Measurements from ENCODE around the gene CDH8.
"Not testable (repeated sequence)": the region's sequence is repeated elsewhere in the genome, so short reads cannot be mapped to it uniquely, and the experiment has no call there.

The CDH8 gene

GRCh38 chr16:61957075-61957855 lies 79.0 kb downstream of the CDH8 start:
- DNase-seq: no peak
- intact Hi-C loops (cut with DNase I): no loop called here

GRCh38 chr16:61952841-61953240 lies 83.4 kb downstream of the CDH8 start:
- DNase-seq: peak in 3 of 42 donors; percentile 31 to 45 (median 42)
- intact Hi-C loops (cut with DNase I): no loop called here

GRCh38 chr16:61948414-61948813 lies 87.8 kb downstream of the CDH8 start:
- intact Hi-C loops (cut with DNase I): no loop called here
- DNase-seq: no peak

GRCh38 chr16:61946019-61946418 lies 90.2 kb downstream of the CDH8 start:
- no peak for DNase-seq
- intact Hi-C loops (cut with DNase I): no loop called here

GRCh38 chr16:61945511-61945910 lies 90.7 kb downstream of the CDH8 start:
- no peak for DNase-seq
- intact Hi-C loops (cut with DNase I): no loop called here

- intact Hi-C loops (cut with DNase I): no loop called here
- DNase-seq: no peak
Measured at GRCh38 chr16:61944004-61944403, 92.2 kb downstream of the CDH8 start.

GRCh38 chr16:61940611-61941010 lies 95.6 kb downstream of the CDH8 start:
- peak in 5 of 42 donors; percentile 7 to 24 (median 17) for DNase-seq
- intact Hi-C loops (cut with DNase I): no loop called here

GRCh38 chr16:61937646-61938045 lies 98.6 kb downstream of the CDH8 start:
- intact Hi-C loops (cut with DNase I): loop anchor here (10.0 kb wide), 1 partner anchor 97 kb away; the partner anchor contains the start of gene CDH8
- no peak for DNase-seq

- peak in 29 of 42 donors; percentile 15 to 79 (median 39) for DNase-seq
- intact Hi-C loops (cut with DNase I): loop anchor here (10.0 kb wide), 1 partner anchor 98 kb away; the partner anchor contains the start of gene CDH8
Measured at GRCh38 chr16:61936522-61936921, 99.7 kb downstream of the CDH8 start.

GRCh38 chr16:61934601-61935000 lies 101.6 kb downstream of the CDH8 start:
- intact Hi-C loops (cut with DNase I): loop anchor here (10.0 kb wide), 1 partner anchor 100 kb away; the partner anchor contains the start of gene CDH8
- DNase-seq: no peak

- intact Hi-C loops (cut with DNase I): loop anchor here (10.0 kb wide), 1 partner anchor 105 kb away; the partner anchor contains the start of gene CDH8
- no peak for DNase-seq
Measured at GRCh38 chr16:61929776-61930175, 106.5 kb downstream of the CDH8 start.

- intact Hi-C loops (cut with DNase I): no loop called here
Measured at GRCh38 chr16:61926766-61927165, 109.5 kb downstream of the CDH8 start.

GRCh38 chr16:61923629-61924028 lies 112.6 kb downstream of the CDH8 start:
- intact Hi-C loops (cut with DNase I): no loop called here
- no peak for DNase-seq

More at GRCh38 chr16:61926766-61927165, 109.5 kb downstream of the CDH8 start:
- DNase-seq: peak in 2 of 42 donors; percentile 7 to 32

GRCh38 chr16:61921373-61921772 lies 114.9 kb downstream of the CDH8 start:
- intact Hi-C loops (cut with DNase I): no loop called here
- DNase-seq: no peak

- intact Hi-C loops (cut with DNase I): not testable (repeated sequence)
- DNase-seq: peak in 4 of 42 donors; percentile 22 to 58 (median 26)
Measured at GRCh38 chr16:61917865-61918826, 118.1 kb downstream of the CDH8 start.

GRCh38 chr16:61915569-61915968 lies 120.7 kb downstream of the CDH8 start:
- intact Hi-C loops (cut with DNase I): no loop called here
- DNase-seq: no peak

GRCh38 chr16:61909074-61909473 lies 127.2 kb downstream of the CDH8 start:
- no peak for DNase-seq
- intact Hi-C loops (cut with DNase I): no loop called here

GRCh38 chr16:61908426-61908825 lies 127.8 kb downstream of the CDH8 start:
- intact Hi-C loops (cut with DNase I): no loop called here
- DNase-seq: peak in 1 of 42 donors; percentile 10

GRCh38 chr16:61901689-61902088 lies 134.5 kb downstream of the CDH8 start:
- no peak for DNase-seq

GRCh38 chr16:61900482-61900881 lies 135.8 kb downstream of the CDH8 start:
- no peak for DNase-seq
- intact Hi-C loops (cut with DNase I): no loop called here

More at GRCh38 chr16:61901689-61902088, 134.5 kb downstream of the CDH8 start:
- intact Hi-C loops (cut with DNase I): no loop called here
